AG09319 (cell line): ENCODE measurements around the gene STK39.

Experiments used
- DNase-seq: peaks from one replicate; pipeline ENCODE4 v3.0.0-alpha.2; 2010; ENCODE audit warnings: low read depth; ENCODE audit errors: extremely low read depth
- CTCF ChIP-seq: IDR thresholded peaks from 2 replicates; pipeline ENCODE4 v1.5.1; 2011; ENCODE audit warnings: low read depth, mild to moderate bottlenecking, inconsistent platforms, low read length, moderate library complexity

STK39 gene

GRCh38 chr2:168035458-168035857, 211.9 kb downstream of the STK39 start:
- no peak for DNase-seq

GRCh38 chr2:168034616-168035015, 212.8 kb downstream of the STK39 start:
- DNase-seq, result no peak
- no peak for TF ChIP-seq CTCF

More at GRCh38 chr2:168035458-168035857, 211.9 kb downstream of the STK39 start:
- no peak for TF ChIP-seq CTCF

GRCh38 chr2:168033966-168034365, 213.4 kb downstream of the STK39 start:
- no peak for TF ChIP-seq CTCF
- DNase-seq, result no peak

GRCh38 chr2:168032091-168032490, 215.3 kb downstream of the STK39 start:
- no peak for TF ChIP-seq CTCF
- DNase-seq, result no peak

- no peak for TF ChIP-seq CTCF
- peak; percentile 18 for DNase-seq
These were observed 216.4 kb downstream of the STK39 start for GRCh38 chr2:168030862-168031624.

- no peak for TF ChIP-seq CTCF
- no peak for DNase-seq
These were observed 218.3 kb downstream of the STK39 start for GRCh38 chr2:168029071-168029470.

- DNase-seq, result no peak
- no peak for TF ChIP-seq CTCF
These were observed 219.0 kb downstream of the STK39 start for GRCh38 chr2:168028362-168028761.
